Activated gamma-delta T cell (primary cell): ENCODE results near the gene MRPL11.

ENCODE experiments used
- DNase-seq: peaks from one replicate; lab custom pipeline; 2025; lab: John Stamatoyannopoulos, UW
- total RNA-seq, 2 donors: gene quantifications; one replicate each; lab custom pipeline; 2026; lab: John Stamatoyannopoulos, UW

MRPL11 gene
- total RNA-seq = 23.7 to 23.8 reads per million in 2 donors

DNA sequence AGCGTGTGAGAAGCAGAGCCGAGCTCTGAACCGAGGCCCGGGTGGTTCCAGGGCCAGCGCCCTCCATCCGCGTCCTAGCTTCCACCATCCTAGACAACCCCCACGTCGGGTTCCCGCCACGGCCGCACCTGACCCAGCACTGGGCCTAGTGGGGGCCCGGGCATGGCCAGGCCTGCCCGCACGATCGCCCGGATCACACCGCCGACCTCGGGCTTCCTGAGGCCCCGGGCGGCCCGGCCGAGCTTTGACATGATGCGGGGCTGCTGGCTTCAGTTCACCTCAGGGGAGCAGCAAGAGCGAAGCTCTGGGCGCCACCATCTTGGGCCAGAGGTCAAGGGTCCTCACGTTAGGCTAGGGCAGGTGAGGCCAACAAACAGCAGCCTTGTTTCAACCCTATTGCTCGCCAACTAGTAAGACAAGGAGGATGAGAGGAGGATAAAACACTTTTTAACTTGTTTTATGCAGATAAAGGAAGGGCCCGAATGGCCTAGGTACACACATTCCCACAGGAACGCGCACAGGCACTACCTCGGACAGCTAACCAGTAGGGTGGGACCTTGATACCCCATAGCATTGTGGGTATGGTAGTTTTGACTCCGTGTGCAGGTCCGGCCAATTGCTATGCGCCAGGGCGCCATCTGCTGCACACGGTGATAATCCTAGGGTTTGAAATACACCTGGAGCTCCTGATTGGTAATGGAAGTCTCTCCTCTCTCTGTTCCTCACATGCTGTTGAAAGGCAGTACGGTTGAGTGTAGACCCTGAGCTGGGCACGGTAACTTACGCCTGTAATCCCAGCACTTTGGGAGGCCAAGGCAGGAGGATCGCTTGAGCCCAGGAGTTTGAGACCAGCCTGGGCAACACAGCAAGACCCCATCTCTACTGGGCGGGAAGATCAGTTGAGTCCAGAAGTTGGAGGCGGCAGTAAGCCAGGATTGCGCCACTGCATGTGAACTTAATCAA is at the start of gene MRPL11:
Gene MRPL11 (minus strand): TSS at position 345 of the 963 bp plus-strand sequence. CDS start 94 bp downstream, at position 251.
- DNase-seq = peak; percentile 32

DNA sequence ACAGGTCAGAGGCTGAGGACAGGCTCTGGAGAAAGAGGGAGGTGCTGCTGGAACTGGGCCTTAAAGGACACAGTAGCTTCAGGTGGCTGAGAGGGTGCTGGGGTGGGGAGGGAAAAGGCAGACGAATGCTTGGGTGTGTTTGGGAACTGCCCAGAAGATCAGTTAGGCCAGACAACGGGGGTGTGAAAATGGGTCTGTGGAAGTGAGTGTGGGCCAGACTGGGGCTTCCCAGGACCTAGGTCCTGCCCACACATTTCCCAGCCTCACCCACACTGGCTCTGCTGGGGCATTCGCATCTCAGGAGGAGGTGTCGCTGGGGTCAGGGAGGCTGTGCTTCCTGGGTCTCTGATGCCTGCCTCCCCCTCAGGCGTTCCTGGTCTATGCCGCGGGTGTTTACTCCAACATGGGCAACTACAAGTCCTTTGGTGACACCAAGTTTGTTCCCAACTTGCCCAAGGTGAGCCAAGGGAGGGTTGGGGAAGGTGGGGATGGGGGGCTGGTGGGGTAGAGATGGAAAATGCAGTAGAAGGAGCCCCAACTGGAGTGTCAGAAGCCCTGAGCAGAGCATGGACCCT is 46.2 kb upstream of the MRPL11 start:
- no peak for DNase-seq

DNA sequence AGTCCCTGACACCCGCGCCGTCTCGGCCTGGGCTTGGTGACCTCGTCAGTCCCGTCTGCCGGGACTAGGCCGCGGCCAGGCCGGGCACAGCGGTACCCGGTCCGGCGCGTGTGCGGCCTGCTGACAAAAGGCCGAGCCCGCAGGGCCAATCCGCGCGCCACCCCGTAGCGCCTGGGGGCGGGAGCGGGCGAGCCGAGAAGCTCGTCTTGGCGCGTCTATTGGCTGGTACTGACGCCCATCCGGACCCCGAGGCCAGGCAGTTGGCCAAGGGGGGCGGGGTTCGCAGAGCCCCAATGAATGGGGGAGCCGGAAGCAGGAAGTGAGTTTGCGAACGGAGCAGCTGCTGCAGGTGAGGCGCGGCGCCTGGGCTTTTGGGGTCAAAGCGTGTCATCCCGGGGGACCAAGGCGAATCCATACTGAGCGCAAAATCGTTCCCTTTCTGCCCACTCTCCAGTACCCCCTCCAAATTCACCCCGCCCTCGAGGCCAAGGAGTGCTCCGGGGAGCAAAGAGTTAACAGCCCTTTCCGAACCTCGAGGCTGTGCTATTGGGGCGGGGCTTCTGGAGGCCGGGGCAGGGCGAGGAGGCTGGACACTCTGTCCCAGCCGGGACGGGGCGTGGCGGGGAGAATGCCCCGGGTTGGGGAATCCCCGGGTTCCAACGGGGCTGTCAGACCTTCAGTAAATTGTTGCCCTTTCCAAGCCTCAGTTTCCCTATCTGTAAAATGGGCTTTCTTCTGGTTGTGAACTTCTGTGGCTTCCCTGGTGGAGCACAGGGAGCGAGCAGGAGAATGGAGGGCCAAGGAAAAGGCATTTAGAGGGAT is 41.7 kb upstream of the MRPL11 start, which contains the start of gene DPP3:
Gene DPP3 (plus strand): TSS at position 318 of the 822 bp plus-strand sequence. CDS start 1,767 bp downstream, outside the sequence.
- peak; percentile 88 for DNase-seq

DNA sequence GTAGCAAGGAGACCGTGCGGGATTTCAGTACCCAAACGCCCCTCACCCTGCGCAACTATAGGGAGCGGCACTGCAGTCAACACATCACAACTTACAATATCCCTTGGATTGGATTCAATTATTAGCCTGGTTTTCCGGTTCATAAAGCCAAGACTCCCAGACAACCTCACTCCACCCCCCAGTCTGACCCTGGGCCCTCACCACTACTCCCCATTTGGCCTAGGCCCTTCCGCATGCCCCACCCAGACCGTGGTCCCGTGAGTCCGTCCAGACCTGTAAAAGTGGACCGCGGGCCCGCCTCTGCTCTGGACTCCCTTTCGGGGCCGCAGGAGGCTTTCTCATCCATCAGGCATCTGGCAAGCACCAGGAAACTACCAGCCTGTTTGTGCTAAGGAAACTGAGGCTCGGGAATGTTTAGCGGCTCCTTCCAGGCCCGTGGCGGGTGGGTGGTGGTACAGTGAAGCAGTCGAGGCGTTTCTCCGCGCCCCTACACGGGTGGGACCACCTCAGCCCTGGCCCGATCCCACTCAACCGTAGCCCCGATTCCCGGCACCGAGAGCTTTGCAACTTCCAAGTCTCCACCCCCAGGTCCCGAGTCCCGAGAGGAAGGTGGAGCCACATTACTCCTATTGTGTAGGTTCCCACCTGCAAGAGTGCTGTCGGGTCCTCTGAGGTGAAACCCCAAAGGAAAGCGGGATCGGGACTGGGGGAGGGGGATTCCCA is 40.9 kb upstream of the MRPL11 start:
- no peak for DNase-seq

DNA sequence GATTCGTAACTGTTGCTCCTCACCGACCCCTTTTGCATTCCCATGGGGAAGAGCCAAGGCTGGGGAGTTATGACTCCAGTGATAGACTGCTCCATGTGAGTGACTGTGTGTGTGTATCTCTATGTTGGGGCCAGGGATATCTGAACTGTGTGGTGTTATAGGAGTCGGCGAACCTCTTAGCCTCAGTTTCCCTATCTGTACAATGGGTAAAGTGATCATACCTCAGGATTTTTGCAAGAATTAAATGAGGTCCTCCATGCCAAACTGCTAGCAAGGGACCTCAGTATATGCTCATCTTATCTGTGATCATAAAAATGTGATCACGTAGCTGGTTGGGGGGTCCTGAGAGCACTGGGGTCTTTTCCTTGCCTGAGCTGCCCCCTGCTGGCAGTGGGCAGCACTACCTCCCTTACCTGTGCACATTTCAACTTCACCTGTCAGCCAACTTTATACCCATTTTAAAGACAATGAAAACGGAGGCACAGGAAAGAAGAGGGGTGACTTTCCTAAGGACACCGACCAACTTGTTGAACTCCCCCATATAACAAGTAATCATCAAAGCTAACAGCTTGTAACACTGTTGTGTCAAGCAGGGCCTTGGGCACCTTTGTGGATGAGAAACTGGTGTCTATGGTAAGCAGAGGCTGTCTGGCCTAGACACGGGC is 40.2 kb upstream of the MRPL11 start:
- no peak for DNase-seq

DNA sequence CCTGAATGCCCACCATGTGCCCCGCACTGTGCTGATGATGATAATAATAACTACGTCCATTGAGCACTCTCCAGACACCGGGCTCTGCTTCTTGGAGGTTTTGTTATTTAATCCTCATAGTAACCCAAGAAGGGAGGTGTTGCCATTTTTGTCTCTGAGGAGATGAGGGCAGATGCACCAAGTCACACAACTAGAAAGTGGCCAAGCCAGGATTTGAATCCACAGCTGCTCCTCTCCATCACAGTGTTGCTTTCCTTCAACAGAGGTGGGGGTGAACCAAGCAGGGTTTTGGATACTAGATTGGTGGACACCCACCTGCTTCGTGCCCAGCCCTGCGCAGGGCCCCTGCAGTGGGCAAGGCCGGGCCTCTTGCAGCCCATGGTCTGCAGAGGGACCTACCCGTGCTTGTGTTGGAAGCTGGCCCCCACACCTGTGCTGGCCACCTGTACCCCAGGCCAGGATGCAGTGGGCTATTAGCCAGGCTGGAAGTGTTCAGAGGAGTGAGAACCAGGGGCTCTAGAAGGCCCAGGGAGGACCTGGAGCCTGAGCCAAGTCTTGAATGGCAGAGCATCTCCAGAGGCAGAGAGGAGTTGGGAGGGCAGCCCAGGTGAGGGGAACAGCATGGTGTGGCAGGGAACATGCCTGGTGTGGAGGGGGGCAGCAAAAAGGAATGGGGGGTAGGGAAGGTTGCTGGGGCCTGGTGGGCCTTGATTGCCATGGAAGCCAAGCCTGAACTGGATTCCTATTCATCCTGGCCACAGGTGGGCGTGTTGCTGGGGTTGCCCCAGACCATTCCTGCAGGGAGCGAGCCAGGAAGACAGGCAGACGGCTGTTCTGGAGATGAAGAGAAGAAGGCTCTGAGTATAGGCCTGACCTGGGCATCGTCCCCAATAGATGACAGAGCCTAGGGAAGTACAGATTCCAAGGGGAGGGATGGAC is 38.9 kb upstream of the MRPL11 start:
- no peak for DNase-seq

DNA sequence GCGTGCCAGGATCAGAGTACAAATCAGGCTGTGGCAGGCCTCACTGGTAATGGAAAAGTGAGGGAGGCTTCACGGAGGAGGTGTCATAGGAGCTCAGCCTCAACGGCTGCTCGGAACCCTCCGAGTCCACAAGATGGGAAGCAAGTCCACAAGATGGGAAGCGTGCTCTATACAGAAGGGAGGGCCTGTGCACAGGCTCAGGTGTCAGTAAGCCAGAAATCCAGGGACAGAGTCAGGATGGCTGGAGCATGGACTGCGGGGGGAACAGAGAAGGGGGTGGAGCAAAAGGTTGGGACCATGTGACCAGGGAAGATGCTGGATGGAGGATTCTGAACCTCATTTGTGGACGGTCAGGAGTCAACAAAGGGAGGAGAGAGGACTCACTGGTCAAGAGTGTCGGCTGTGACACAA is 38.2 kb upstream of the MRPL11 start:
- DNase-seq = no peak

DNA sequence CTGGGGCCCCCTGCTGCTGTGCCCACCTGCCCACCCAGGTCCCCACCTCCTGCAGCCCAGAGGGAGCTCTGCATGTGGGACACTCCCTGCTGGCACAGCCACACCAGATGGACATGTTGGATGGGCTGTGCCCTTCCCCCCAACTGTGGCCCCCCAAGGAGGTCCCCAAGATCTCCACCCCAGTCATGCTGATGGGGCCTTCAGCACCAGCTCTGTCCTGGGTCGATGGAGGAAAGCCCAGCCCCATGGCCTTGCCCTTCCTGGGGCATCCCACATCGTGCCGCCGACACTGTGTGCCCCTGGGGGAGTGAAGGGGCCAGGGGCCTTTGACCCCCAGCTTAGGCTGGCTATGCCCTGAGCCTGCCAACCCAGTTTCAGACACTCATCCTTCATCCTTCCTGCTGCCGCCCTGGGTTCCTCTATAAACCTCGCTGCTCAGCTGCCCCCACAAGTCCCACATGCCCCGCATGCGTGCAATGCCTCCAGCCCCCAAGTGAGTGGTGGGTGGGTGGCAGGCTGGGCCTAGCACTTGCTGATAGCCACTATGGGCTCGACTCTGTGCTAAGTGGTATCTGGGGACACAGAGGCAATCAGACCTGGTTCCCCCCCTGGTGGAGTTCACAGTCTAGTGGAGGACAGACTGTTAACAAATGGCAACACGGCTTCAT is 37.7 kb upstream of the MRPL11 start:
- no peak for DNase-seq

DNA sequence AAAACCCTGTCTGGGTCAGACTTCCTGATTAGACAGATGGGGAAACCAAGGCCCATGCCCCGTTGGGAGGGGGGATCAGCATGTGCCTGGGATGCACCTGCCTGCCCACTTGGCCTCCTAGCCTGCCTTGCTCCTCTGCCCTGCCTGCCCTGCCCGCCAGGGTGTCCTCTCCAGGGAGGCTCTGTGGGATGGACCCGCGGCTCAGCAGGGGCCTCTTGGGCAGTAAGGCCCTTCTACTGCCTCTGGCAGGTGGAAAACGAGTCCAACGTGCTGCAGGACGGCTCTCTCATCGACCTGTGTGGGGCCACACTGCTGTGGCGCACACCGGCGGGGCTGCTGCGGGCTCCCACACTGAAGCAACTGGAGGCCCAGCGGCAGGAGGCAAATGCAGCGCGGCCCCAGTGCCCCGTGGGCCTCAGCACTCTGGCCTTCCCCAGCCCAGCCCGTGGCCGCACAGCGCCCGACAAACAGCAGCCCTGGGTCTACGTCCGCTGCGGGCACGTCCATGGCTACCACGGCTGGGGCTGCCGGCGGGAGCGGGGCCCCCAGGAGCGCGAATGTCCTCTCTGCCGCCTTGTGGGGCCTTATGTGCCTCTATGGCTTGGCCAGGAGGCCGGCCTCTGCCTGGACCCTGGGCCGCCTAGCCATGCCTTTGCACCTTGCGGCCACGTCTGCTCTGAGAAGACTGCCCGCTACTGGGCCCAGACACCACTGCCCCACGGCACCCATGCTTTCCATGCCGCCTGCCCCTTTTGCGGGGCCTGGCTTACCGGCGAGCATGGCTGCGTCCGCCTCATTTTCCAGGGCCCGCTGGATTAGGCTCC is 36.9 kb upstream of the MRPL11 start:
- DNase-seq = no peak

DNA sequence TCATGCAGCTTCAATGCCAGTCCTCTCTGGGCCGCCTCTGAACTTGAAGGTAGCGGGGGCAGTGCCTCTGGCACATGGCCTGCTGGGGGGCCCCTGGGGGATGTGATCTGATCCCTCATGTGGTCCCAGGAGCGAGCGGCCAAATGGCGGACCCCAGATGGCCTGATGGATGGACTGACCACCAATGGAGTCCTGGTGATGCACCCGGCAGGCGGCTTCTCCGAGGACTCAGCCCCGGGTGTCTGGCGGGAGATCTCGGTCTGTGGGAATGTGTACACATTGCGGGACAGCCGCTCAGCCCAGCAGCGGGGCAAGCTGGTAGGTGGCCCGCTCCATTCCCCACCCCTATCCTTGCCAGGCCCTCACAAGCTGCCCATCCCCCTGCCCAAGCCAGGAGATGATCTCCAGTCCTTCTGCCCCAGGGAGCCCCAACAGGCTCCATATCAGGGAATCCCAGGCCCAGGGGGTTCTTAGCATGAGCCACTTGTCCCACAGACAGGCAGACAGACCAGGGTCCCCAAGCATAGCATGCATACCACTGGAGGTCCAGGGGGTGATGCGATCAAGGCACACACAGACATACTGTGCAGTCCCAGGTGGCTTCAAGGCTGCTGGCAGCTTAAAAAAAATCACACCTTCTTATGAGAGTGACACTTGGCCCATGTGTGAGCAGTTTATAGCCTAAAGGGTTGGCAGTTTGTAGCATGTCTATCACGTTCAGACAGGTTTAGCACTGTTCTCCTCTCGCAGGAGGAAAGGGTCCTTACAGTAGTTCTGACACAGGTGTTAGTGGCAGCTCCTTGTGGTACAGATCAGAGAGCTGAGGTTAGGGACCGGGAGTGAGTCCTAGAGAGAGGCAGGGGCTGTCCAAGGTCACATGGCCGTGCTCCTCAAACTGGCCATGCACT is 35.2 kb upstream of the MRPL11 start:
- DNase-seq = no peak

DNA sequence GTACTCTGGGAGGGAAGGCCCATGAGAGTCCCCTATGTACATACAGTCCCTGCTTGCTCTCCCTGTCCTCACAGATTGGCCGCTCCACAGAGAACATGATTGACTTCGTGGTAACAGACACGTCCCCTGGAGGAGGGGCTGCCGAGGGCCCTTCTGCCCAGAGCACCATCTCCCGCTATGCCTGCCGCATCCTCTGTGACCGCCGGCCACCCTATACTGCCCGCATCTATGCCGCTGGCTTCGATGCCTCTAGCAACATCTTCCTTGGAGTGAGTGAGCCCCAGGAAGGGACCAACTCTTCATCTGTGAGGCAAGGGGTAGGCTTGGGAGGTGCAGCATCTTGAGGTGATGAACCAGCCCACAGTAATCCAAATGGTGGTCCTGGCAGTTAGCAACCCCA is 34.5 kb upstream of the MRPL11 start:
- no peak for DNase-seq

DNA sequence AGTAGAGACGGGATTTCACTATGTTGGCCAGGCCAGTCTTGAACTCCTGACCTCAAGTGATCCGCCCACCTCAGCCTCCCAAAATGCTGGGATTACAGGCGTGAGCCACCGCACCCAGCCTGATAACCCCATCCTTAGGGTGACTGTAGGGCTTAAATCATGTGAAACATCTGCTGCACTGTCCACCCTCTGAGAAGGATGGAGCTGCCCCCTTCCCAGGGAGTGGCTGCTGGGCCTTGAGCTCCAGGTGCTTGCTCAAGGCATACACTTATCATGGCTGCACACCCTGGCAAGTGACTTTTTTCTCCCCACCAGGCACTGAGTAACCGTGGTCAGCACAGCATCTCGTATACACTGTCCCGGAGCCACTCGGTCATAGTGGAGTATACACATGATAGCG is 33.4 kb upstream of the MRPL11 start:
- no peak for DNase-seq

DNA sequence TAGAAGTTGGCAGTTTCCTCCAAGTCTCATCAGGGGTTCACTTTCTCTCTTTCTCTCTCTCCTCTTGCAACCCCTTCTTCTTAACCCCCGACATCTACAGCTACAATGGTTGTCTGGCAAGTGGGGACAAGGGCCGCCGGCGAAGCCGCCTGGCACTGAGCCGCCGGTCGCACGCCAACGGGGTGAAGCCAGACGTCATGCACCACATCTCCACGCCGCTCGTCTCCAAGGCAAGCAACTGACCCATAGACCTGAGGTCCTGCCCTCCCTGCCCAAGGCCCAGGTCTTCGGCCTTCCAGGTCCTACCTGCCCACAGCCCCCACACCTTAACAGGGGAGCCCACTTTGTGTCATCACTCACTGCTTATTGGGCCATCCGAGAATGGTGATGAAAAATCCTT is 32.5 kb upstream of the MRPL11 start:
- DNase-seq = no peak

DNA sequence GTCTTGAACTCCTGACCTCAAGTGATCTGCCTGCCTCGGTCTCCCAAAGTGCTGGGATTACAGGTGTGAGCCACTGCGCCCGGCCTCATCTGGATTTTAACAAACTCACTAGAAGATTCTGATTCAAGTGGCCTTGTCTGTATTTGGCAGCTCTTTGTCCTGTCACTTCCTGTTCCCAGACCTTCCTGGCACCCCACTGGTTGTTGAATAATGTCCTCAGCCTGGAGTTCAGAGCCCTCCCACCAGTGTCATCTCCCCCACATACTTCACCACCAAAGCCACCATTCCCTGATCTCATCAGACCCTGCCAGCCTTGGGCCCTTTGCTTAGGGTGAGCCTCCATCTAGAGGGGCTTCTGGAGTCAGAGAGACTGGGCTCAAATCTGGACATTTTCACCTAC is 31.4 kb upstream of the MRPL11 start:
- DNase-seq = no peak

DNA sequence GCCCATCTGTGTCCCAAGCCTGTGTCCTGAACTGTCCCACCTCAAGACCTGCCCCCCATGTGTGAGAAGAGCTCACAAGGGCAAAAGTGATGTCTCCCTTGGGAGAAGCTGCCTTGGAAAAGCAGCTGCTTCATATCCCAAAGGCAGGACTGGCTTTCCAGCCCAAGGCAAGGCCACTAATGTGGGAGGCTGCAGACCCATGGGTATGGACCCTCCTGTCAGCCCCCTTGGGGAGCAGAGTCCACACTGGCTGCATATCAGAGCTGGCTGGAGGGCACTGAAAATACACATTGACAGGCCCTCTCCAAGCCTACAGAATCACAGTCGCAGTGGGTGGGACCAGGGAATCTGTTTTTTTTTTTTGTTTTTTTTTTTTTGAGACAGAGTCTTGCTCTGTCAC is 30.8 kb upstream of the MRPL11 start:
- DNase-seq = no peak

DNA sequence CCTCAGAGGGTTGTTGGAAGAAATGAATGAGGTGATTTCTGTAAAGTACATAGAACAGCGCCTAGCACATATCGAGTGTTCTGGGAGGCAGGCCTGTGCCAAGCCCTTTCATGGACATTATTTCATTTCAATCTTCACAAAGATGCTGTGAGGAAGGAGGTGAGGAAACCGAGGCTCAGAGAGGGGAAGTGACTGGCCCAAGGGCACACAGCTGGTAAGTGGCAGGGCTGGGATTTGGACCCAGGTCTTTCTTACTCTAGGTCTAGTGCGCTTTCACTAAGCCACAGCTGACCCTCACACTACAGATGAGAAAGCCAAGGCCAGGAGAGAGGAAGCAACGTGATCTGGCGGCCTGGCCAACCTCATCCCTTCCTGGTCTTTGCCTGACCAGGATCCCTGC is 30.0 kb upstream of the MRPL11 start:
- DNase-seq = no peak

DNA sequence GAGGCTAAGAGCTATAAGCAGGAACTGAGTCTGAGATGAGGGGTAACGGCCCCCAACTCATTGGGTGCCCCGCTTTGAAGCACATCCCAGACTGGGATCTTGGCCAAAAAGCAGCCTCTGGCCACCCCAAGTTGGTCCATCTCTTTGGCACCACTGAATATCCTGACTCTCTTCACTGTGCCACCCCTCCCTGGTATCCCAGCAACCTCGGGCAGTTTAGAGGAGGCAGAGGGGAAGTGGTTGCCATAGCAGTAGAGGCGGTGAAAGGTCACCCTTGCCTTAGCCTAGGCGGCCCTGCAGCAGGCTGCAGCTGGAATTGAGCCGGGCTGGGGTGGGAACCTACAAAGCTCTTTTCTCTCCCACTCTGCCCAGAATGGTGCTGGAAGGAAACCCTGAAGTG is 29.1 kb upstream of the MRPL11 start:
- DNase-seq = no peak
